ENCODE data around the gene SLC49A4.

Gene SLC49A4

DNA sequence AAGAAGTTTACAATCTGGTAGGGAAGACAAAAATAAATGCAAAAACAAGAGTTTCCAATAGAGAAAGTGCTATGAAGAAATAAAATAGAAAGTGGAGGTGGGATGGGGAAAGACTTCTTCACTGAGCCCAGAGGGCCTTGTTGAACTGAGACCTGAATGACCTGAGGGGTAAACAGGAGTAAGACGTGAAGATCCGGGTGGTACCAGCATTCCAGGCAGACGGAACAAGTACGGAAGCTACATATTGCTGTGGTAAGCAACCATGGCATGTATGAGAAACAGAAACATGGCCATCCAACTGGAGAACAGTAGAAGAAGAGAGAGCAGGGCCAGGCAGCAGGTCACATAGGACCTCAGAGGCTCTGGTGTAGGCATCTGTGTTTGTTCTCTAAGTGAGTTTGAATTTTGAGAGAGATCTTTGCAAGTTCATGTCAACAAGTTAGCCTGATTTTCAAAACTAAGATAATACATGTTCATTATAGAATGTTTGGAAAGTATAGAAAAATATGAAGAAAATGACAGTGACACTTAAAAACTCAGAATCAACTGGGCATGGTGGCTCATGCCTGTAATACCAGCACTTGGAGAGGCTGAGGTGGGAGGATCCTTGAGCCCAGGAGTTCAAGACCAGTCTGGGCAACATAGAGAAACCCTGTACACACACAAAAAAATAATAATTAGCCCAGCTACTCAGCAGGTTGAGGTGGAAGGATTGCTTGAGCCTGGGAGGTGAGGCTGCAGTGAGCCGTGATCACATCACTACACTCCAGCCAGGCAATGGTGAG lies 64.3 kb downstream of the SLC49A4 start:
- DNase-seq: no peak

DNA sequence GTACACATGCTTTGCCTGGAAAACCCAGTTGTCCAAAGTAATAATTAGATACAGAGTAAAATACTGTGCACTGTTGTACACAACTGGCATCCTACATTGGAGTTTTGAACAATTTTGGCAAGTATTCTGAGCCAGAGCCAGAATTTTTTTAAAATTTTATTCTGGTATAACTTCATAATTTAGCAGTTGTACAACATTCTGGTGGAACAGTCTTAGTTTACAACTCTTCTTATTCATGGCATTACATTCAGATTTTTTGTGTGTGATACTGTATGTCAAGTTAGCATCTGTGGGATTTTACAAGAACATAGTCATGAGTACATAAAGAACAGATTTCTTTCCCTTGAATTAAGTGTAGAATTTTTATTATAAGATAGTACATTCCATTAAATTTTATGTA lies 67.5 kb downstream of the SLC49A4 start:
- DNase-seq: no peak

GRCh38 chr3:122864498-122864897 lies 69.6 kb downstream of the SLC49A4 start:
- DNase-seq: no peak

DNA sequence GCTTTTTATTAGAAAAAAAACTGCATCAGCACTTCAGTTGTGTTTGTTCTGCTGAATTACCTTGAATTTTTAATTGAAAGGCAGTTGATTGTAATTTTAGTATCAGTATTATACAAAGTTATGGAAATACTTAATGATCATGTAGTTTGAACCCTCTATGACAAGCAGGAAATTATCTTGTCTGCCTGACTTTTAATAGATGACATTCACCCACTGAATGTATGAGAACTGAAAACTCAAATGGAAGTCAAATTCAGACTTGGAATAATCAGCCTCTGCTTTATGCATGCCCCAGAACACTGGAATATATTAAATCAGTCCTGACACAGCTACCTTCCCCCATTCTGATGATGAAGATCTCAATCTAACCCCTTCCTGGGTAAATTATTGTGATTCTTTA lies 73.5 kb downstream of the SLC49A4 start:
- no peak for DNase-seq

DNA sequence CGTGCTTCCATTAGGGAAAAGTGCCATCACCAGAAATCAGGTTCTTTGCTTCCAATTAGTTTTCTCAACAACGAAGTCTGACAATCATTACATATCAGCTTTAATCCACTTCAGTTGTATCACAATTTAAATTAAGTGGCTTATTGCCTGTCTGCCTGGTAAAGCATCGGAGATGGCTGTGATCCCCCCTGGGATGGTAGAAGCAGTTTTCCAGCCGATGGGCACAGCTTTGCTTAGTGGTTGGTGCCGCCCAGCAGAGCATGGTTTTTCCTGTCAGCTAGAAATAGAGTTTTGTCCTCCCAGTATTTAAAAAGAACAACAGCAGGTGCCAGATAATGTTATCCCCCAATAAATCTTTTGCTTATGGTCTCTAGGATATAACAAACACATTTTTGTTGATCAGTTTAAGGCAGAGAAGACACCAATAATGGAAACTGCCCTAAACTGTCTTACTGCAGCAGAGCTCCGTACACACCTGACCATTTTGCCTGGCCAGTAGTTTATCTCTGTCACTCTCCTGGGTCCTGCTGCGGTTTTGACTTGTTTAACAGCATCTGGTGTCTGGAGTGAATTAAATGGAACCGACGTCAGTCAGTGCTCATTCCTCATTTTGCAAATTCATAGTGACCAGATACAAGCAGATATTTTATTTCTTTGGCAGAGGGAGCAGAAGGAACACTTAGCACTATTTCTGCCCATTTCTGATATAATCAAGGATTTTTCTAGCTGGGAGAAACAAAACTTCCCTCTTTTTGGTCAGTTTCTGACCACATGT lies 79.1 kb downstream of the SLC49A4 start:
- DNase-seq: no peak

- DNase-seq: no peak
These were observed 80.8 kb downstream of the SLC49A4 start for GRCh38 chr3:122875547-122876127.

DNA sequence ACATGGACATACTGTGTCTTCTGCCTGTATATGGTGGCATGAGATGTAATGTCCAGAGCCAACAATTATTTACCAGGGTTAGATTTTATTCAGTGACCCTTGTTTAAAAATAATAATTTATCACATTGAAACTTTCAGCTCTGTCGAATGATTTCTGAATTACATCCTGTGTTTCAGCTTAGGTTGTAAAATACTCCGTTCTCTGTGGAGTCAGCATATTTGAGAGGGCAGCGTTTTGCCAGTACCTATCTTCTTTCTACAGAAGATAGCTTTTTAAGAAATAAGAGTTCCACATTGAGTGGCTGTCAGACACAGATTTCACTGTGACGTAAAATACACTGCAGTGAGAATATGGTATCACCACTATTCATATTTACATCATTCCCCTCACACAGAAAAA lies 85.3 kb downstream of the SLC49A4 start:
- DNase-seq: no peak

DNA sequence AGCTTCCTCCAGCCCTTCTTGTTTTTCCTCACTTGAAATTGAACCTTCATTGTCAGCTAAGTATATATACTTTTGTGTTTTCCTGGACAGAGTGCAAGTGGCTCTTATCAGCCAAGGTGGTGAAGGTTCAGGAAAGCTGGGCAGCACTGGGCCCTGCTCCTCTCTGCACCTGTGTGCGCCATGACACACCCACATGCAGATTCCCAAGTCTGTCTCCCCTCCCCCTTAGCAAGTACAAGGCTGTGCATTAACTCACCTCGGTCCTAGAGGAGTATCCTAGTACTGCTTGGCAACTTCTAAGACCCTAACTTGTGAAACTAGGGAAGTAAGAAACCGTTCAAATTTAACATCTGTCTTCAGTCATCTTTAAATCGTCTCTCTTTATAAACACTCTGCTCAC lies 85.8 kb downstream of the SLC49A4 start:
- DNase-seq: no peak

- no peak for DNase-seq
These were observed 87.6 kb downstream of the SLC49A4 start for GRCh38 chr3:122882361-122882947.

DNA sequence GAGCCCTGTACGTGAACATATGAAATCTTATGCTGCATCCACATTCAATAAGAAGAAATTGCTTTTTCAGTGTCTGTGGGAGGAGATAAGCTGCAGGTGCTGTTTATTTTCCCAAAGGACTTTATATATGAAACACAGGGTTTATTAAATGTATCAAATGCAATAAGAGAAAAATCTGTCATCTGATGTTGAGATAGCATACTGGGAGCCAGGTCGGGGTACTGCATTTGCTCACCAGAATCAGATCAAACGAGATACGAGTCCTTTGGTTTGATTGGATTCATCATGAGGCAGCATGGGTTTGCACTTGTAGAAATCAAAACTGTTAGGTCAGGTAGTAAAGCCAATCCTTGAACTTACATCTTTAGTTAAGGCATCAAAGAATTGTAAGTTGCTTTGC lies 91.4 kb downstream of the SLC49A4 start:
- DNase-seq: no peak

GRCh38 chr3:122886946-122887345 lies 92.1 kb downstream of the SLC49A4 start:
- no peak for DNase-seq

DNA sequence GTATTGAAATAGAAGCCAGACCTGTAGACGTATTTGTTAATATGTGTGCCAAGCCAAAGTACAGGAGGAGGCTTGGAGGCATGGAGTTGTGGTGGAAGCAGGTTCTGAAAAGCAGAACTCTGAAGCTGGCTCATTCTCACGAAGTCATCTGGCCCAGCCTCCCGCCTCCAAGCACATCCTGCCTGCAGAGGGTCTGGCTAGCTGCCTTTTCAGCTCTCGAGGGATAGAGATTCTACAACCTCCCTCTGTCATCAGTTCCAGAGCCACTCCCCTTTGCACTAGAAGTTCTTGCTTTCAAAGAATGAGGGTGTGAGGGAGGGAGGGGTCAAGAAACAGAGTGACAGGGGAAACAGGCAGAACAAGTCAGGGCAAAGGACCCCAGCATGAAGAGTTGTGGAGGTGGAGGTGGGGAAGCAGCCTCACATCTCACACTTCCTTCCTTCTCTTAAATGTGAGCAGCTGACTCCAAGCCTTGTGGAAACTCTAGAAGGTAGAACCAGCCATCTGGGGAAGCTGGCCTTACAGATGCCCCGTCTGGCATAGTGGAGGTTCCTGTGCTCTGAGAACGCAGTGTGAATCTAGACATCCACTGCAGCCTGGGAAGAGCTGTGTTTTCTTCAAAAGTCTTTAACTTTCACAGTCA lies 95.3 kb downstream of the SLC49A4 start:
- DNase-seq: no peak

- DNase-seq: no peak
These were observed 95.9 kb downstream of the SLC49A4 start for GRCh38 chr3:122890720-122891220.

DNA sequence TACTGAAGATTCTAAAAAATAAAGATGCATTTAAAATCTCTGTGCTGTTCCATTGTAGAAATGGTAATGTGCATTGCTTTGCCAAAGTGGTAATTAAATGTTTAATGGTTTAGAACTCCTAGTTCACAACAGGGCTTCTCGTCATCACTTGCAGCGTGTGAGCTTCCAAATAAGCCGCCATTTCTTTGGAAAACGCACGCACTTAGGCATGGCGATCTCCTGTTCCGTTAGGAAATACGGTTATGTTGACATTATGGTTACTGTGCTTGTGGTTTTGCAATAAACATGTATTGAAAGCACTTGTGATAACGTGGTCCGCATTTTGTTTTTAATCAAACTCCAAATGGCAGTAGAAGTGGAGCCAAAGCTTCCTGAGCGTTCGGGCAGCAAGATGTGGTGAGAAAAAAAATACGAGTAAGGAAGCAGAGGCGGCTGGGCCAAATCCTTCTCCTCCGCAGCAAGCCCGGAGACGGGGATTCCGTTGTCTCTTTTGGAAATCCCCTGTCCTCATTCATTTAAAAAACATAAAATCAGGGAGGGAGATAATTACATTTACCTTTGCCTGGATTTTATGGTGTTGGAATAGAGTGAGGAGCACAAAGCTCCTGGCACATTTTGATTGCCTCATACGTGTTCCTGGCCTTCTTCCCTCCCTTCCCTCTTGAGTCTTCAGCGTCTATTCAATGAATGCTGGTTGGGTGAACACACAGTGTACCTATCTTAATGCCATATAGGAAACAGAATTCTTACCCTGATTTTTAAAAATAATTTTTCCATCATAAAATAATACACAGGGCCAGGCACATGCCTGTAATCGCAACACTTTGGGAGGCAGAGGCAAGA lies 97.5 kb downstream of the SLC49A4 start:
- DNase-seq: no peak

- no peak for DNase-seq
These were observed 98.4 kb downstream of the SLC49A4 start for GRCh38 chr3:122893282-122893681.

DNA sequence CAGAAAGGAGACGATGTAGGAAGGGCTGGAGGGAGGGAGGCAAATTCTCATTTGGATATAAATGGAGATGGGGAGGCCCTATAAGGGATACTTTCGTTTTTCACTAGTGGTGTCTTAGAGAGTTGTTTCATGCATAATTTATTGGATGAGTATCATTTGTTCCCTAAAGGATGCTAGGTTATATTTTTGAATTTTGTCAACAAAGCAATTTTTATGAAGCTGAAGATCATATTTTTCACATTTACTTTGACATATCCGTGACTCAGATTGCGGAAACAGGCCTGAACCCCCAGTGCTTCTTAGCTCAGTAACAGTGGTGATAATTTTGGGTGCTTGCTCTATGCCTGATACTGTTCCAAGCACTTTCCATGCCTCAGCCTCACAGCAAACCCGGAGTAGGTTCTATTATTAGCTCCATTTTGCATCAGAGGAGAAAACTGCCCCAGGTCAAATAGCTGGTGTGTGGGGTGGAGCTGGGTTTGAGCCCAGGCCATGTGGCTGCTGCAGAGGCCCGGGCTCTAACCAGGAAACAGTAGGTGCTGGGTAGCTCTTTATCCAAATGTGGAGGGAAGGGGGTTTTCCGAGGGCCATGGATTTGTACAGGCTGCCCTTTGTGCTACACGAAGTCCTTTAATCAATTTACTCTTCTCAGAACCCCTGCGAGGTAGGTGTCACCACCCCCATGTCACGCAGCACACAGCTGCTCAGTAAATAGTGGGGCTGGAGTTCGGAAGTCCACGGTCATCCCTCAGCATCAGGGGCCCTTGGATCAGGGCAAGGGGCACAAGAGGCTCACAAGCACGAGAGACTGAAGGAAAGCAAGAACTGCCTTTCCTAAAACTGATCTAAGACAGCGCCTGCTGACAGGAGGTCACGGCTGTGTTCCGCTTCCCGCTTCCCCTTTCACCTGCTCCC lies 99.1 kb downstream of the SLC49A4 start:
- no peak for DNase-seq

DNA sequence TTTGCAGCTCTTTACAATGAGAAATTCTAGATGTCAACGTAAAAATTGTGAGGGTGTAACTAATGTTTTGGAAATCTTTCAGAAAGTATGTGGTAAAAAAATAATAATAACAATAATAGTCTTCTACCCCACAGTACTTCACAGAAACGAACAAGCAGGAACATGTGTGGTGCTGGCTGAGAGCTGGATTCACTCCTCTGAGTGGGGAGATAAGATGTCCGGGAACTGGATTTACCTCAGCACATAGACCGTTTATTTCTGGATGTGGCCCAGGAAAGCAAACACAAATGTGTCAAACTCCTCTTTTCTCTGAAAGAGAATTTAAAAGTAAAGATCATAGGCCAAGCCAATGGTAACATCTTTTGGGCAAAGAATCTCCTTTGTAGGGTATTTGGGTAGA lies 103.4 kb downstream of the SLC49A4 start:
- no peak for DNase-seq

DNA sequence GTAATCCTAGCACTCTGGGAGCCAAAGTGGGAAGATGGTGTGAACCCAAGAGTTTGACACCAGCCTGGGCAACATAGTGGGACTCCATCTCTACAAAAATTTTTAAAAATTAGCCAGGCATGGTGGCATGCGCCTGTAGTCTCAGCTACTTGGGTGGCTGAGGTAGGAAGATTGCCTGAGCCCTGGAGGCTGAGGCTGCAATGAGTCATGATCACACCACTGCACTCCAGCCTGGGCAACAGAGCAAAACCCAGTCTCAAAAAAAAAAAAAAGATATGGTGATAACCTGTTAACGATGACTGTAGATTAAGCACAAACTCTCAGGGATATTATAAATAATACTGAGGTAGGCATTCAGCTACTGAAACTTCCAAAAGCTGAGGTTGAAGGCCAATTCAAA lies 107.5 kb downstream of the SLC49A4 start:
- DNase-seq: no peak

GRCh38 chr3:122903171-122903570 lies 108.3 kb downstream of the SLC49A4 start:
- no peak for DNase-seq

- DNase-seq: no peak
These were observed 112.6 kb downstream of the SLC49A4 start for GRCh38 chr3:122907471-122907870.

GRCh38 chr3:122908251-122908650 lies 113.4 kb downstream of the SLC49A4 start:
- no peak for DNase-seq
